ENCODE measurements around the gene CBARP.

DNA sequence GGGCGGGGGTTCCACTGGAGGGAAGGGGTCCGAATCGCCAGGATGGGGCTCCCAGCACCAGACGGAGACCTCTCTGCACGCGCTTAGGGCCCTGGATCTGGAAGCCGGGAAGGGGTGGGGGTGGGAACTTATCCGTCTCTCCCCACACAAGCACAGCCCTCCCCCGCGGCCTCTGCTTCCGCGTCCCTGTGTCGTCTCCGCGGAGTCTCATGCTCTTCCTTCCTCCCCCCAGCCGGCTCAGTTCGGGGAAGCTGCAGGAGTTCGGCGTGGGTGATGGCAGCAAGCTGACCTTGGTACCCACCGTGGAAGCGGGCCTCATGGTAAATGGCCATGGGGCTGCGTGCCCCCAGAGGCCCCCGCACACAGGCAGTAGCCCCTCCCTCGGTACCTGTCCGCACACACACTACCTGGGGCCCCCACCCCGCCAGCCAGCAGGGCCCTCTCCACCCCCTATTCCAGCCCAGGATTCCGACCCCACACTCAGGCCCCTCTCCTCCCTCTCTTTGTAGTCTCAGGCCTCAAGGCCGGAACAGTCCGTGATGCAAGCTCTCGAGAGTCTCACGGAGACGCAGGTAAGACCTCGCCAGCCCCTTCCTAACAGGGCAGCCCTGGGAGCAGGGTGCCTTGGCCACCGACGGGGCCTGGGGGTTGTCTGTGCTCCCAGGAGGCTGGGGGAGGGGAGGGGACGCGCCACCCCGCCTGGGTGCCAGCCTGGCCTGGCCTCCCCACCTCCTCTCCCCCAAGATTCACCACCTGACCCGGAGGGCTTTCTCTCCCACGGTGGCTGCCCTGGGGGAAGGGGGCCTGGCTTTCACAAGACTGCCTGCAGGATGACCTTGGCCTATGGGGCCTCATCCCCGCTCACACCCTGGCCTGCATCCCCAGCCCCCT lies 13.8 kb upstream of the CBARP start:
- TF ChIP-seq, protein P1, sequence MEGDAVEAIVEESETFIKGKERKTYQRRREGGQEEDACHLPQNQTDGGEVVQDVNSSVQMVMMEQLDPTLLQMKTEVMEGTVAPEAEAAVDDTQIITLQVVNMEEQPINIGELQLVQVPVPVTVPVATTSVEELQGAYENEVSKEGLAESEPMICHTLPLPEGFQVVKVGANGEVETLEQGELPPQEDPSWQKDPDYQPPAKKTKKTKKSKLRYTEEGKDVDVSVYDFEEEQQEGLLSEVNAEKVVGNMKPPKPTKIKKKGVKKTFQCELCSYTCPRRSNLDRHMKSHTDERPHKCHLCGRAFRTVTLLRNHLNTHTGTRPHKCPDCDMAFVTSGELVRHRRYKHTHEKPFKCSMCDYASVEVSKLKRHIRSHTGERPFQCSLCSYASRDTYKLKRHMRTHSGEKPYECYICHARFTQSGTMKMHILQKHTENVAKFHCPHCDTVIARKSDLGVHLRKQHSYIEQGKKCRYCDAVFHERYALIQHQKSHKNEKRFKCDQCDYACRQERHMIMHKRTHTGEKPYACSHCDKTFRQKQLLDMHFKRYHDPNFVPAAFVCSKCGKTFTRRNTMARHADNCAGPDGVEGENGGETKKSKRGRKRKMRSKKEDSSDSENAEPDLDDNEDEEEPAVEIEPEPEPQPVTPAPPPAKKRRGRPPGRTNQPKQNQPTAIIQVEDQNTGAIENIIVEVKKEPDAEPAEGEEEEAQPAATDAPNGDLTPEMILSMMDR (IDR thresholded peaks at IDR 0.05), result no peak
- TF ChIP-seq TAF1 (IDR thresholded peaks at IDR 0.05; ENCODE audit: borderline replicate concordance, low read depth, low read length) (no peak), GABPA (IDR thresholded peaks at IDR 0.05; ENCODE audit: low read depth) (no peak), YY1 (IDR thresholded peaks at IDR 0.05; ENCODE audit: low read depth) (no peak), TEAD4 (IDR thresholded peaks at IDR 0.05; ENCODE audit: borderline replicate concordance, insufficient read depth) (no peak), POLR2AphosphoS5 (IDR thresholded peaks at IDR 0.05; ENCODE audit: low read depth, low read length) (no peak), RFX5 (IDR thresholded peaks at IDR 0.05; ENCODE audit: low read length) (no peak), JUND (IDR thresholded peaks at IDR 0.05) (no peak), EZH2phosphoT487 (IDR thresholded peaks at IDR 0.05; ENCODE audit: borderline replicate concordance, low read depth) (no peak), RCOR1 (IDR thresholded peaks at IDR 0.05; ENCODE audit: low read length) (no peak), MXI1 (IDR thresholded peaks at IDR 0.05; ENCODE audit: low read depth, low read length) (peak; percentile 30; the same call in 1 of the 2 replicates)
- TF ChIP-seq, protein P2, sequence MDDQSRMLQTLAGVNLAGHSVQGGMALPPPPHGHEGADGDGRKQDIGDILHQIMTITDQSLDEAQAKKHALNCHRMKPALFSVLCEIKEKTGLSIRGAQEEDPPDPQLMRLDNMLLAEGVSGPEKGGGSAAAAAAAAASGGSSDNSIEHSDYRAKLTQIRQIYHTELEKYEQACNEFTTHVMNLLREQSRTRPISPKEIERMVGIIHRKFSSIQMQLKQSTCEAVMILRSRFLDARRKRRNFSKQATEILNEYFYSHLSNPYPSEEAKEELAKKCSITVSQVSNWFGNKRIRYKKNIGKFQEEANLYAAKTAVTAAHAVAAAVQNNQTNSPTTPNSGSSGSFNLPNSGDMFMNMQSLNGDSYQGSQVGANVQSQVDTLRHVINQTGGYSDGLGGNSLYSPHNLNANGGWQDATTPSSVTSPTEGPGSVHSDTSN (IDR thresholded peaks at IDR 0.05), result 0 out of 2 replicates have a peak, but pooled peaks have one; percentile 1
- TF ChIP-seq, protein P3, sequence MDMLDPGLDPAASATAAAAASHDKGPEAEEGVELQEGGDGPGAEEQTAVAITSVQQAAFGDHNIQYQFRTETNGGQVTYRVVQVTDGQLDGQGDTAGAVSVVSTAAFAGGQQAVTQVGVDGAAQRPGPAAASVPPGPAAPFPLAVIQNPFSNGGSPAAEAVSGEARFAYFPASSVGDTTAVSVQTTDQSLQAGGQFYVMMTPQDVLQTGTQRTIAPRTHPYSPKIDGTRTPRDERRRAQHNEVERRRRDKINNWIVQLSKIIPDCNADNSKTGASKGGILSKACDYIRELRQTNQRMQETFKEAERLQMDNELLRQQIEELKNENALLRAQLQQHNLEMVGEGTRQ (IDR thresholded peaks at IDR 0.05; ENCODE audit: borderline replicate concordance, low read depth, low read length), result no peak
- TF ChIP-seq, protein P4, sequence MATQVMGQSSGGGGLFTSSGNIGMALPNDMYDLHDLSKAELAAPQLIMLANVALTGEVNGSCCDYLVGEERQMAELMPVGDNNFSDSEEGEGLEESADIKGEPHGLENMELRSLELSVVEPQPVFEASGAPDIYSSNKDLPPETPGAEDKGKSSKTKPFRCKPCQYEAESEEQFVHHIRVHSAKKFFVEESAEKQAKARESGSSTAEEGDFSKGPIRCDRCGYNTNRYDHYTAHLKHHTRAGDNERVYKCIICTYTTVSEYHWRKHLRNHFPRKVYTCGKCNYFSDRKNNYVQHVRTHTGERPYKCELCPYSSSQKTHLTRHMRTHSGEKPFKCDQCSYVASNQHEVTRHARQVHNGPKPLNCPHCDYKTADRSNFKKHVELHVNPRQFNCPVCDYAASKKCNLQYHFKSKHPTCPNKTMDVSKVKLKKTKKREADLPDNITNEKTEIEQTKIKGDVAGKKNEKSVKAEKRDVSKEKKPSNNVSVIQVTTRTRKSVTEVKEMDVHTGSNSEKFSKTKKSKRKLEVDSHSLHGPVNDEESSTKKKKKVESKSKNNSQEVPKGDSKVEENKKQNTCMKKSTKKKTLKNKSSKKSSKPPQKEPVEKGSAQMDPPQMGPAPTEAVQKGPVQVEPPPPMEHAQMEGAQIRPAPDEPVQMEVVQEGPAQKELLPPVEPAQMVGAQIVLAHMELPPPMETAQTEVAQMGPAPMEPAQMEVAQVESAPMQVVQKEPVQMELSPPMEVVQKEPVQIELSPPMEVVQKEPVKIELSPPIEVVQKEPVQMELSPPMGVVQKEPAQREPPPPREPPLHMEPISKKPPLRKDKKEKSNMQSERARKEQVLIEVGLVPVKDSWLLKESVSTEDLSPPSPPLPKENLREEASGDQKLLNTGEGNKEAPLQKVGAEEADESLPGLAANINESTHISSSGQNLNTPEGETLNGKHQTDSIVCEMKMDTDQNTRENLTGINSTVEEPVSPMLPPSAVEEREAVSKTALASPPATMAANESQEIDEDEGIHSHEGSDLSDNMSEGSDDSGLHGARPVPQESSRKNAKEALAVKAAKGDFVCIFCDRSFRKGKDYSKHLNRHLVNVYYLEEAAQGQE (IDR thresholded peaks at IDR 0.05; ENCODE audit: low read depth, low read length), result no peak

All from SK-N-SH (cell line).